Measurements from ENCODE around the gene THOC1.

THOC1 gene

GRCh38 chr18:210075-210474 lies 57.8 kb downstream of the THOC1 start:
- DNase-seq (ENCODE audit: low read depth in 1 of 2, low spot score in 1 of 2) = no peak
- no peaks in the 10 kb centered on the region for H3K27me3 ChIP-seq (ENCODE audit: insufficient read depth, poor library complexity, severe bottlenecking)
- TF ChIP-seq SPI1 (IDR thresholded peaks at IDR 0.05; ENCODE audit: borderline replicate concordance, low read depth) = no peak
- no peak for TF ChIP-seq GABPA (IDR thresholded peaks at IDR 0.05; ENCODE audit: low read depth)
- TF ChIP-seq POLR2AphosphoS5 (IDR thresholded peaks at IDR 0.05; ENCODE audit: low read depth) = no peak
- TF ChIP-seq REST (IDR thresholded peaks at IDR 0.05; ENCODE audit: insufficient replicate concordance, low read depth) = no peak
- no peak for TF ChIP-seq CTCF (IDR thresholded peaks at IDR 0.05; ENCODE audit: insufficient read depth, low read length)
- H3K4me3 ChIP-seq (replicated peaks; ENCODE audit: insufficient read depth, low read length) = no peak overlapping the region
- no peak overlapping the region for H3K27ac ChIP-seq (replicated peaks)

GRCh38 chr18:199768-200167 lies 68.1 kb downstream of the THOC1 start:
- no peak for DNase-seq (ENCODE audit: low read depth in 1 of 2, low spot score in 1 of 2)

GRCh38 chr18:199214-199613 lies 68.6 kb downstream of the THOC1 start:
- Histone ChIP-seq H3K27me3 (ENCODE audit: insufficient read depth, poor library complexity, severe bottlenecking) (no peaks in the 10 kb centered on the region), H3K4me3 (replicated peaks; ENCODE audit: insufficient read depth, low read length) (no peak overlapping the region), H3K27ac (replicated peaks) (no peak overlapping the region)
- DNase-seq (ENCODE audit: low read depth in 1 of 2, low spot score in 1 of 2) = no peak
- no peak for TF ChIP-seq SPI1 (IDR thresholded peaks at IDR 0.05; ENCODE audit: borderline replicate concordance, low read depth)
- no peak for TF ChIP-seq REST (IDR thresholded peaks at IDR 0.05; ENCODE audit: insufficient replicate concordance, low read depth)
- no peak for TF ChIP-seq POLR2AphosphoS5 (IDR thresholded peaks at IDR 0.05; ENCODE audit: low read depth)
- no peak for TF ChIP-seq GABPA (IDR thresholded peaks at IDR 0.05; ENCODE audit: low read depth)

More at GRCh38 chr18:199768-200167, 68.1 kb downstream of the THOC1 start:
- no peak overlapping the region for H3K27ac ChIP-seq (replicated peaks)
- TF ChIP-seq REST (IDR thresholded peaks at IDR 0.05; ENCODE audit: insufficient replicate concordance, low read depth) (no peak), GABPA (IDR thresholded peaks at IDR 0.05; ENCODE audit: low read depth) (no peak), SPI1 (IDR thresholded peaks at IDR 0.05; ENCODE audit: borderline replicate concordance, low read depth) (no peak), POLR2AphosphoS5 (IDR thresholded peaks at IDR 0.05; ENCODE audit: low read depth) (no peak), CTCF (IDR thresholded peaks at IDR 0.05; ENCODE audit: insufficient read depth, low read length) (no peak)
- no peaks in the 10 kb centered on the region for H3K27me3 ChIP-seq (ENCODE audit: insufficient read depth, poor library complexity, severe bottlenecking)
- H3K4me3 ChIP-seq (replicated peaks; ENCODE audit: insufficient read depth, low read length) = no peak overlapping the region
